CD1c-positive myeloid dendritic cell (primary cell): Measurements from ENCODE around the gene GRAMD1A.
A peak's percentile ranks its signal among the peaks of the same experiment; 100 is the strongest.
"Not testable (repeated sequence)": the region's sequence is repeated elsewhere in the genome, so short reads cannot be mapped to it uniquely, and the experiment has no call there.

ENCODE experiments used
- DNase-seq: peaks from one replicate; pipeline ENCODE4 v3.0.0-alpha.2; 2016; ENCODE audit errors: extremely low spot score

Gene GRAMD1A

GRCh38 chr19:35019144-35019543 is 19.0 kb downstream of the GRAMD1A start:
- no peak for DNase-seq

- no peak for DNase-seq
Observed at GRCh38 chr19:35021016-35021415, 20.9 kb downstream of the GRAMD1A start.

- no peak for DNase-seq
Observed at GRCh38 chr19:35021596-35021995, 21.5 kb downstream of the GRAMD1A start.

- no peak for DNase-seq
Observed at GRCh38 chr19:35022460-35022859, 22.3 kb downstream of the GRAMD1A start.

- peak; percentile 25 for DNase-seq
Observed at GRCh38 chr19:35023428-35023827, 23.3 kb downstream of the GRAMD1A start.

- no peak for DNase-seq
Observed at GRCh38 chr19:35024095-35024494, 24.0 kb downstream of the GRAMD1A start.

- DNase-seq, result no peak
Observed at GRCh38 chr19:35025969-35026368, 25.8 kb downstream of the GRAMD1A start.

- DNase-seq, result no peak
Observed at GRCh38 chr19:35026418-35026817, 26.3 kb downstream of the GRAMD1A start.

GRCh38 chr19:35027009-35027408 is 26.9 kb downstream of the GRAMD1A start:
- no peak for DNase-seq

GRCh38 chr19:35027851-35028599 is 27.9 kb downstream of the GRAMD1A start:
- DNase-seq, result no peak

GRCh38 chr19:35028600-35028885 is 28.4 kb downstream of the GRAMD1A start:
- not testable (repeated sequence) for DNase-seq

- not testable (repeated sequence) for DNase-seq
Observed at GRCh38 chr19:35029275-35029736, 29.2 kb downstream of the GRAMD1A start.

- DNase-seq, result no peak
Observed at GRCh38 chr19:35029737-35030256, 29.7 kb downstream of the GRAMD1A start.

GRCh38 chr19:35030257-35031071 is 30.3 kb downstream of the GRAMD1A start, which contains the start of gene SCN1B:
Gene SCN1B (plus strand): TSS chr19:35030470. CDS start chr19:35030821, 351 bp downstream.
- peak; percentile 66 for DNase-seq

GRCh38 chr19:35031072-35031881 is 31.2 kb downstream of the GRAMD1A start:
- no peak for DNase-seq

GRCh38 chr19:35032356-35032865 is 32.3 kb downstream of the GRAMD1A start:
- no peak for DNase-seq

- no peak for DNase-seq
Observed at GRCh38 chr19:35033067-35034004, 33.2 kb downstream of the GRAMD1A start.

- no peak for DNase-seq
Observed at GRCh38 chr19:35034005-35034502, 33.9 kb downstream of the GRAMD1A start.

- DNase-seq, result no peak
Observed at GRCh38 chr19:35034588-35035382, 34.7 kb downstream of the GRAMD1A start.
